ENCODE results near the gene TNXB.

DNA sequence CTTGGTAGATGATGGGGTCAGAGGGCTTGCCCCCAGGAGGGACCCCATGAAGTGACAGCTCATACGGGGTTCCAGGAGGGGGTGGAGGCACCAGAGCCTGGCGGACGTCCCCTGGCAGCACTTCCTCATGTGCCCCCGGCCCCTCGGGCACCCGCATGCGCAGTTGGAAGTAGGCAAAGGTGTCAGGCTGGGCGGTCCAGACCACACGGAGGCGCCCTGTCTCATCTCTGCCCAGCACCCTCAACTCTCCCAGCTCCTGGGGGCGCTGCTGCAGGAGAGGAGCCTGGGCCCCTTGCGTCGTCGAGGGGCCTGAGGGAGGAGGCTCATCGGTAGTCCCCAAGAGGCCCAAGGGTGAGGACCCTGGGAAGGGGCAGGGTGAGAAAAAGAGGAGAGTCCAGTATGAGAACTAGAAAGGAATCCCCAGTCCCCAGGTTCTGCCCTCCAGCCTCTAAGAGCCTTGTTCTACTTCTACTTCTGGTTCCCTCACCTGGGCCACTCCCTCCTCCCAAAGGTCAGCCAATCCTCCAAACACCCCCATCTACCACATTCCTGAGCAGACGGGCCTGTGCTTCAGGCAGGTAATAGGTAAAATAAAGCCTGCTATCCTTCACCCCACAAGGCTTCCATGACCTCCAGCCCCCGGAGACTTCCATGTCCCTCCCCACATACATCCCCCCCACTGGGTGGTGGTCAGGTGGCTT, 23.2 kb downstream of the TNXB start:
- TF ChIP-seq, protein P1, sequence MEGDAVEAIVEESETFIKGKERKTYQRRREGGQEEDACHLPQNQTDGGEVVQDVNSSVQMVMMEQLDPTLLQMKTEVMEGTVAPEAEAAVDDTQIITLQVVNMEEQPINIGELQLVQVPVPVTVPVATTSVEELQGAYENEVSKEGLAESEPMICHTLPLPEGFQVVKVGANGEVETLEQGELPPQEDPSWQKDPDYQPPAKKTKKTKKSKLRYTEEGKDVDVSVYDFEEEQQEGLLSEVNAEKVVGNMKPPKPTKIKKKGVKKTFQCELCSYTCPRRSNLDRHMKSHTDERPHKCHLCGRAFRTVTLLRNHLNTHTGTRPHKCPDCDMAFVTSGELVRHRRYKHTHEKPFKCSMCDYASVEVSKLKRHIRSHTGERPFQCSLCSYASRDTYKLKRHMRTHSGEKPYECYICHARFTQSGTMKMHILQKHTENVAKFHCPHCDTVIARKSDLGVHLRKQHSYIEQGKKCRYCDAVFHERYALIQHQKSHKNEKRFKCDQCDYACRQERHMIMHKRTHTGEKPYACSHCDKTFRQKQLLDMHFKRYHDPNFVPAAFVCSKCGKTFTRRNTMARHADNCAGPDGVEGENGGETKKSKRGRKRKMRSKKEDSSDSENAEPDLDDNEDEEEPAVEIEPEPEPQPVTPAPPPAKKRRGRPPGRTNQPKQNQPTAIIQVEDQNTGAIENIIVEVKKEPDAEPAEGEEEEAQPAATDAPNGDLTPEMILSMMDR (IDR thresholded peaks at IDR 0.05) = no peak
- no peak for TF ChIP-seq POLR2A (IDR thresholded peaks at IDR 0.05)
